ENCODE measurements around the gene SMCO4.
A peak's percentile ranks its signal among the peaks of the same experiment; 100 is the strongest.

SMCO4 gene

DNA sequence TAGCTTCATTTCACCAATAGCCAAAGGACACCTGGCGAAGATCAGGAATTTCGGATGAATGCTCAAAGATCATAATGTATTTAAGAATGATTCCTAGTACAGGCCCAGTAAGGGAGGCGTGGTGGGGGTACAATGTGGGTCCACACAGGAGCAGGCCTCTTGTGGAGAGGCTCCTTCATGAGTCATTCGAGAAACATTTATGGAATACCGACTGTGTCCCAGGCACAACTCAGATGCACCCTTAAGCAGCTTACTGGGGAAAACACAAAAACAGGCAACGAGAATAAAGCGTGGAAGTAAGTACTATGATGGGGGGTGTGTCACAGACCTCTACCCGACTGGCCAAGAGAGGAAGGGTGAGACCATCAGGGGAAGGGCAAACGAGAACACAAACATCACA is 44.5 kb downstream of the SMCO4 start:
- DNase-seq, result peak; percentile 64

DNA sequence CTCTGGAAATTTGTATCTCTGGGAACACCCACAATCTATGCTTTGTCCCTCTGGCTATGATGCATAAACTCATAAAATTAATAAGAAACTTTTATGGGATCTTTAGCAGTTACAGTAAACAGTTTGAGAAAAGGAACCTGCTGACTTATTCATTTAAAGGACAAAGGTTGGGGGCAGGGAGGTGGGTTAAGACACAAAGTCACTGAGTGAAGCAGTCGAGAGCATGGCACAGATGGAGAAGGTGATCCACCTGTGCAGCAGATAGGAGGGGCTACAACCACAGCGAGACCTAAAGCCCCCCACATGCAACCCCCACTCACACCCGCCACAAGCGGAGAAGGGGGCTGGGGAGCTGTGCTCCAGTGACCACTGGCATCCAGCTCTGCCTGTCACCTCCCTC is 45.0 kb downstream of the SMCO4 start:
- DNase-seq, result no peak

DNA sequence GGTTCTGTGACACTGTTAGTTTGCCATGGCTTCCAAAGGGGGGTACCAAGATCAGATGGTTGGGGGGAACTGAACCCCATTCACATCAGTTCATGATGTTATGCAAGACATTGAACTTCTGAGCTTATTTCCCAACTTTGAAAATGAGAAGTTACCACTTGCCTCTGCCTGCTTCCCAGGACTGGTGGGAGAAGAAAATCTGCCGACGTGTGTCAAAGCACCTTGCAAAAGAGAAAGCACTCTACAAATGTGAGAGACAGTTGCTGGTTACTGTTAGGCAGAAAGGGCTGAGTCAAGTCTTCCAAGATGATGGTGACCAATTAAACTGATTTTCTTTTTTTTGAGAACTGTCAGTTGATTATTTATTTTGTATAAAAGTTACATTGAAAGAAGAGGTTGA is 45.6 kb downstream of the SMCO4 start:
- no peak for DNase-seq

DNA sequence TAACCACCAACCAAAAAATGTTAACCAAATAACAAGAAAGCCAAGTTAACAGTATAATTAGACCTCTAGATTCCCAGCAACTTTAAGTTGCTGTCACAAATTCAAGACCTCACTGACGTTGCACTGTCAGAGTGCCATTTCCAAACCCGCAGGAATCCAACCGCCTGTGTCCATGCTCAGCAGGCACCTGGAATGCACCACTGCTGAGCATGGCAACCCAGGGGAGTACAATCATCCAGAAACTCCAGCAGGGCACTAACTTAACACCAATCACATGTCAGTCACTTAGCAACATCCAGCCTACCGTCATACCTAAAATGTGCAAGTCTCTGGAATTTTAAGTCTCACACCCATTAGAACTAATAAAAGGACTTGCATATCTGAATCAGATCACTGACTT is 48.8 kb downstream of the SMCO4 start:
- peak; percentile 24 for DNase-seq

DNA sequence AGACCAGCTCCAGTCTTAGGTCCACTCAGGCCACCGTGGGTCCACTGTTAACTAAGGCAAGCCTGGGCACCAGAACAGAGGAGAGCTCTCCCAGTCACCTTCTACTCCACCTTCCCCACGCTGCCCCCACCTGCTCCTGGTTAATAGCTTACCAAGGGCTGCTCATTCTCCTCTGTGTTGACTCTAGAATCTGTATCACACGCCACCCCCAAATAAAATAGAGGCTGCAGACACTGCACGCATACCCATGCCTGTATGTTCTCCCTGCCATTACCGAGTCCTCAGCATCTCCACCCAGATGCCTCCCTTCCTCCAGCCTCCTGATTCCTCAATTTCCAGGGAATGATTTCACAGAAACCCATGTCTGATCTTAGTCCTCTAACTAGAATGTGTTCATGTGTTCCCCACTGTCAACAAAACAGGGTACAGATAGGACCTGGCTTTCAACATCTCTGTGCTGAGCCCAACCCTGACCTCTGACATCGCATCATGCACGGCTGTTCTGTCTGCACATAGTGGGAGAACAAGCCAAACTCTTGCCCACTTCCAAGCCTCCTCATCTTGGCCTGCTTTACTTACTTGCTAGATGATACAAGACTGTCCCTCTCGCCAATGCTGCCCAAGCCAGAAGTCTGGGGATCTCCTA is 49.8 kb downstream of the SMCO4 start:
- no peak for DNase-seq

DNA sequence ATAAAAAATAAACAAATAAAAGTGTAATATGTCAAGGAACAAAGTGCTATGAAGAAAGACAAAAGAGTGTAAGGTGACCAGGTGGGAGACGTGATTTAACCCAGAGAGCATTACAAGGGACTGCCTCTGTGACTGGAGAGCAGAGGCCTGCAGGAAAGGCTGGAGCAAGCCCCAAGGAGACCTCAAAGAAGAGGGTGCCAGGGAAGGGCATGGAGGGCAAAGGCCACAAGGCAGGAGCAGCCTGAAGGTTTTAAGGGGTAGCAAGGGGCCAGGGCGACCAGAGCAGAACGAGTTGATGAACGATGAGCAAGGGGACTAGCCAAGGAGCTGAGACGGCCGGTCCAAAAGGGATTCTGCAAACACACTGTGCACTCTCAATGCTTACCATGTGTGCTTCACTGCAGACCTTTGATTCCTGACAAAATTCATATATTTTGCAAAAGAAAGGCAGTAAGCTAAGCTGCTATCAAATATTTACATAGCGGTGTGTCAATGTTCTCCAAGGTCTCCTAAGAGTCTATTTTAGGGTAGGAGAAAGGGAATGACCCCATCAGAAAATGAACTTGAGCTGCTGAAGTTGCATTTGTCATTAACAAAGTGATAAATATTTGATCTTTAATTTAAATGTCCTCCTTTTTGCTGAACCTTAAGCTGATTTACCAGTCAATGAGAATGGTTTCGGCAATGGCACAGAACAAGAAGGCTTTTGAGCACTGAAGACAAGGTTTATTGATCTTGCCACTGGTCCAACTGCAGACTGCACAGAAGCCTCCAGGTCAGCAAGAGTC is 50.5 kb downstream of the SMCO4 start:
- DNase-seq, result no peak

DNA sequence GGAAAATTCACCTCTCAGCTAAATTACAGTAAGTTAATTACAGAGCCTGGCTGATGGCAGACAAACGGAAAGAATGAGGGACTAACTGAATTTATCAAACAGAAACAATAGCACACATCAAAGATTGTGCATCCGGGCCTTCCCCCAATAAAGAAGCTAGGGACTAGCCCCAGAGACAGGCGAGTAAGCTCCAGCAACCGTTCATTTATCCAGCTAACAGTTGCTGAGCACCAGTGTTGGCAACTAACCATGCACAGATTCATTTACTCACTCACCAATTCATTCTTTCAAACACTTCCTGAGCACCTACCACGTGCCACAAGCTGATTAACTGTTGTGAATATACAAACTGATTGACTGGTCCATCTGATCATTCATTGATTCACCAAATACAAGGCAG is 51.2 kb downstream of the SMCO4 start:
- DNase-seq, result no peak

DNA sequence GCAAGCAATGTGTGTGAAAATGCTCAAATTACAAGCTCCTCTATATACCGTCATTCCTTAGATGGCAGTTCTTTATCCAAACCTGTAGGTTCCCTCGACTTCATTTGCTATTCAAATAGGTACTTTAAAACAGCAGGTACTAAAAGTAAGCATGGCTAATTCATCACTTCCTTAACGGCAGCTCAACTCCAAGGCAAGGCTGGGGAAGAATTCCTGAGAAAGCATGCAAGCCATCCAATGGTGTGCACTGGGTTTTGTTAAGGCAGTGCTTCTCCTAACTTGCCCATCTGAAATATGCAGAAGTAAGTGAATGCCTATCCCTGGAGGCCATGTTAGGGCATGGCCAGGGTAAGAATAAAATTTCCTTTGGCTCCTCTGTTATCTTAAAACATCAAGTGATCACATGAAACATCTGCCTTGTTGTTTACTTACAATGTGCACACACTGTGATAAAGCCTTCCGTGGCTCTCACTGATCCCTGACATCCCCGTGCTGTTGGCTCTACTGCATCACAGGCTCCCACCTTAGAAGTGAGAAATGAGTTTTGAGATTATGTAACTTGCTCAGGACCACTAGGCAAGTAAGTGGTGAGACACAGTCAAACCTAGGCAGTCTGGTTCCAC is 52.1 kb downstream of the SMCO4 start:
- no peak for DNase-seq

DNA sequence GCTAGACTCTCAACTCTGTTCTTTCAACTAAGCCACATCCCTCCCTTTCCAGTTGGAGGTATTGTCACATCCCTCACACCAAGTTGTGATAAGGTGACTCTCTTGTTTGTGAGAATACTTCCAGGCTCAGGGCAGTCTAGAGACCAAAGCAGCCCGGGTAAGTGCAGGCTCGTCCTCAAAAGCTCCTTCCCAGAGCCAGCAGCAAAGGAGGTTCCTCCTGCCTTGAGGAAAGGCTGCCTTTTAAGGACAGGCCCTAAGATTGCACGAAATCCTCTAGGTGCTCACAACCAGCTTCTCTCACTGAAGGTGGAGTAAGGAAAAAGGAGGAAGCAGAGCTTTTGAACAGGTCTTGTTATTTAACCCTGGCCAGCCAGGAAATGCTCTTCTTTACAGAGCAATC is 53.4 kb downstream of the SMCO4 start:
- DNase-seq, result no peak

DNA sequence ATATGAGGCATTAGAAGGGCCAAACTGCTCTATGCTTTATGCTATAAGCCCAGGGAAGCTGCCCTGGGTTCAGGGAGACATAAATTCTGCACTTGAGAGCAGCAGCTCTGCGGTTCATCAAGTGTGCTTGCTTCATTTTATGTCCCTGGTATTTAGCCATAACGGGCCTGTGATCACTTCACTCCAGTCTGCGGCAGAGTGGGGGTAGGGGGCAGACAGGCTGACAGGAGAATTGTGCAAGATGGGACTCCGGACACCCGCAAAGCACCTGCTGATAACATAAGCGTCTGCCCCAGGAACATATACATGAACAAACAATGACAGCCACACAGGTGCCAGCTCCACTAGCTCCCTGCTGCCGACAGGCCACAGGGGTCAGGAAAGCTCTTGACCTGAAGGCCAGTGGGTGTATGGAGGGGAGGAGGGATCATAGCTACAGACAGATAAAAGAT is 56.1 kb downstream of the SMCO4 start:
- no peak for DNase-seq

DNA sequence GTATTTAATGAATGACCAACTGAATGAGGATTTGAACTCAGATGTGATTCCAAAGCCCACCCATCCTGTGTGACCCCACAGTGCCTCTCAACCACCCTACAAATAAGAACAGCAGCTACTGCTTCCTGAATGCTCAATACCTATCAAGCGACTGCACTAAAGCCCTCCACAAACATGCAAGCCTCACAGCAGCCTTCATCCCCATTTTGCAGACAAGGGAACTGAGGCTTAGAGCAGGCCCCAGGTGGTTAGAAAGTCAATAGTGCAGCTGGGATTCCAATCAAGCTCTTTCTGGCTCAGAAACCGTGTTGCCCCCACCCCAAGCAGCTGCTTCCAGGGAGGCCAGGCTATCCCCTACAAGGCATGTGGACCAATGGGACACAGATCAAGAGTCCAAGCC is 57.2 kb downstream of the SMCO4 start:
- DNase-seq, result no peak

DNA sequence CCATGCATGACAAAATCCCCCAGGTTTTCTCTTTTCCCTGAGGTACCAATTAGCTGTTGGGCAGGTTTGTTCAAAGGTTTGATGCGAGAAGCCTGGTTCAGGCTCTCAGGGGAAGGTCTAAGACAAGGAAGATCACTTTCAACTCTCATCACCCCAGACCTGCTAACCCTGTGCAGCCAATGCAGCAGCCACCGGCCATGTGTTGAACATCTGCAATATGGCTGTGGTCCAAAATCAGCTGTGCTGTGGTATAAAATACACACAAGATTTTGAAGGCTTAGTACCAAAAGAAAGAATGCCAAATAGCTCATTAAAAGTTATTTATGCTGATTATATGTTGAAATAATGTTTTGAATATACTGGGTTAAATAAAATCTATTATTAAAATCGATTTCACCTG is 58.5 kb downstream of the SMCO4 start:
- no peak for DNase-seq

DNA sequence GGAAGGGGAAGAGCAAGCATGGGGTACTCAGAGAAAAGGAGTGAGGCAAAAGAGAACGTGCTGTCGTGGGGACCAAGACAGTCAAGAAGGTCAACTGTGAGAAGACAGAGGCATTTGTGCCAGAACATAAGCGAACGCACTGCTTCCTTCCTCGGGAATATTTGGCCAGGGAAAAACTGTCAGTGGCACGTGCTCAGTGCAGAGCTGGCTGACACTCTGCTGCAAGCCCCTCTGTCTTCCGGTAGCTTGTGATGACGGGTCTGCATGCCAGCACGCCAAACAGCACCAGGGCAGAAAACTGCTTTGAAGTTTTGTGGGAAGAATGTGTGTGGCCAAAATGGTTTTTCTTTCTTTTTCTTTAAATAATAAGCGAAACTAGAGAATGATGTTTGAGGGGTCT is 60.6 kb downstream of the SMCO4 start:
- DNase-seq, result no peak

DNA sequence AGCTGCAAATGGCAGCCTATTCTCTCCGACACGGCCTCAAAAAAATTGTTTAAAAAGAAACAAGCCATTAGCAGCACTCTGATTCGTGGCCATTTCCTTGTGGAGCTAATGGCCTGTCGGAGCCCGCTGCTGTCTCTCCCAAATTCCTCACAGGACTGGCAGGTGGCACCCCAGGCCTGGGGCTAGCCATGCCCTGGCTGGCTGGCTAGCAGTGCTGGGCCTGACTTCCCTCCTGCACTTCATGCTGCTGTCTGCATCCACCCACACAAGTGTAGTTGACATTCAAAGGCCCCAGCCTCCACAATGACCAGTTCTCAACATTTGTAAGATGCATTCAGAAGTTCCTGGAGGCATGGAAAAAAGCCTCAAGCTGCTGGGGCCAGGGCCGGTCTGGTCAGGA is 61.5 kb downstream of the SMCO4 start:
- DNase-seq, result no peak

DNA sequence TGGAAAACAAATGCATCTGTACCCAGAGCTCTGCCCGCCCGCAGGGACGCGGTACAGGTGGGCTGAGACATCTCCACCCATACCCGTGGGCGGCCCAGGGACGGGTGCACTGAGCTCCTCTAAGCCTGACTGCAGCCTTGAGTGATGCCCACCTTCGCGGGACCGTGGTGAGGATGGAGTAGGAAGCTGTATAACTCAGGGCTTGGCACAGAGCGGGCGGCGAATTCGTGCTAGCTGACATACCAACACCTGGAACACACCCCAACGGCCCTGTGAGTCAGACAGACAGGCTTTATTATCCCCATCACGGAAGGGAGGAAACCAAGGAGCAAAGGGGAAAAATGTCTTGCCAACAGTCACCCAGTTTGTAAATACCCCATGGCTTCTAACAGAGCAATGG is 61.9 kb downstream of the SMCO4 start:
- DNase-seq, result no peak

DNA sequence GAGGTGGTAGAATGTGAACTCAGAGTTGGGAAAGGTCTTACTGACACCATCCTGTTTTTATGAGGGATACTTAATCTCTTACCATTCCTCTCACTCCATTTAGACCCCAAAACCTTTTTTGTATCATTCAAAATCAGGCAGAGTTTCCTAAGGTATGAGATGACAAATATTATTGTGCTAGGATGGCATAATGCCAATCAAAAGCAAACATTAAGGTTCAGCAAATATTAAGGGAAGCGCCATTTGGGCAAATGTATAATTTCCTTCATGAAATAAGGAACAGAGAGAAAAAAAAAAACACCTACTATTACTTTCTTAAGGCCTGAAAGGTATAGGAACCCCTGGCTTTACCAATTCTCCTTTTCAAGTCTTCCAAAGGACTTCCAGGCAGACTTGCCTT is 62.4 kb downstream of the SMCO4 start:
- DNase-seq, result no peak

DNA sequence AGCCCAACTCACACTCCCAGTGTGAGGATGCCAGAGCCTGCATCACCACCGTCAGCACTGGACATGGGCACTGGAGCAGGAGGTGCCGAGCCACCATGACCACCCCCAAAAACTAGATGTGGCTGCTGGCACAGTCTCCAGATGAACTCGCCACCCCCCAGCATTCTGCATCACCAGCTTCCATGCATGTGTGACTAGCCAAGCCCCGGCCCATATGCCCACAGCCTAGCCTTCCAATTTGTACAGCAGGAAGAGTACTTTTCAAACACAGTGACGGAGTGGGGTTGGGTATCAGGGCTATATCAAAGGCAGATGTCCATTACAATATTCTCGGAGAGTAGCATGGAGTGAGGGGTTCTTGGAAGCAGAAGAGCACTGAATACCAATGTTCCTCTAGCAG is 62.9 kb downstream of the SMCO4 start:
- DNase-seq, result no peak

DNA sequence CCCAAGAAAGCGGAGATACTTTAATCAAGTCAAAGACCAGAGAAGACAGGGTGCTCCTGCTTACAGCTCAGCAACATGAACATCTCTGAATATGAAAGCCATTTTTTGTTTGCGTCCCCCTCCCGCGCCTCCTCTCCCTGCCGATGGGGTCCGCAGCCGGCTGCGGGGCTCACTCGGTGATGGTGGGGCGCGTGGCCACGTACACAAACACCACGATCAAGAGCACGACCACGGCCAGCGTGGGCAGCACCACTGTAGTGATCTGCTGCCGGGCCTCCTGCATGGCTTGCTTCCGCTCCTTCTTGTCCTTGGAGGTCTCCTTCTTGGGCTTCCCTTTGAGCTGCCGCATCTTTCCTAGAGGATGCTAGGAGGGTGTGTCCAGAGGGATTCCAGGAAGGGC is 64.3 kb downstream of the SMCO4 start:
- DNase-seq, result no peak

DNA sequence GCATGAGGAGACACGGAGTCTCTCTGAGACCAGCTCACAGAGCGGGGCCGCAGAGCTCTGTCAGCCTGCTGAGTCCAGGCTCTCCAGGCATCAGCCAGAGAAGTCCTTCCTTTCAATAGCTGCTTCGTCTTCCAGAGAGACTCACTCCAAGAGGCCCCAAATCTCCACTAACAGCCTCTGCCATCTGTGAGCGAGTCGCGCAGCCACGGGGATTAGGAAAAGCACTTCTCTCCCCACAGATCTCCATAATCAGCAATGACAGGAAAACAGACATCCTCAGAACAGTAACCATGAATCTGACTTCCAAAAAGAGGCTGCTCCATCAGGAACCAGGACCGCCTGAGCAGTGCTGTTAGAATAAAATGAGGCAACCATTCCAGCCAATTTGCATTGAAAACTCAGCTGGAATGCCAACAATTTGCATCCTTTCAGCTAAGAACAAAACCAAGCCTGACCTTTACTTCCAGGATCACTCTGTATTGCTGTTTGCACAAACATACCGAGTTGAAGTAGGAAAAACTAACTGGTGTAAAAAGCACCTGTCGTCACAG is 65.4 kb downstream of the SMCO4 start:
- no peak for DNase-seq

DNA sequence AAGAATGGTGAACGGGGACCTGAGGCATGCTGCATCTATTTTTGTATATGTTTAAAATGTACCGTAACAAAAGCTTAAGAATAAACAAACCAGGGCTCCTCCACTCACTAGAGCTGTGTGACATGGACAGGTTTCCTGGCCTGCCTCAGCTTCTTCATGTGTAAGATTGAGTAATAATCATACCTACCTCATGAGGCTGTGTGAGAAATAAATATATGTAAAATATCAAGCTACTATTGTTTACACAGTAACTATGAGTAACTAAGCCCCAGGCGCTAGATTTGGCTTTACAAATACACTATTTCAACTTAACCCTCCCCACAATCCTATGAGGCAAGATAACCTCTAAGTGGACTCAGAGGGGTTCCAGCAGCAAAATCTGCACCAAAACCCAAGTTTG is 66.4 kb downstream of the SMCO4 start:
- peak; percentile 14 for DNase-seq

DNA sequence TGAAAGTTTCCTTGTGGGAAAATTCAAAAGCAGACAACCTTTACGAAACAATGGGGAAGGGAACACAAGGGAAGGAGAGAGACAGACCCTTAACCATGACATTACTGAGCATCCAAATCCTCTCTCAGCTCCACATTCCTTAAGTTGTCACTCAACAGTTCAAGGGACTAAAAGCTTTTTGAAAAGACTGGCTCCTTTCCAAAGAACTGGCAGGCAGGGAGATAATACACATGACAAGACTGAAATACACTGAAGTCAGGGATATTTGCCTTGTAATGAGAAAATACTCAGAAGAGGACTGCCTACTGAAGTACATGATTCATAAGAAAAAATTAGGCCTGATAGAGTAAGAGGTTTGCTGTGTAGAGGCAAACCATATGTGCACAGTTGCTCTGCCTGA is 69.1 kb downstream of the SMCO4 start:
- no peak for DNase-seq

DNA sequence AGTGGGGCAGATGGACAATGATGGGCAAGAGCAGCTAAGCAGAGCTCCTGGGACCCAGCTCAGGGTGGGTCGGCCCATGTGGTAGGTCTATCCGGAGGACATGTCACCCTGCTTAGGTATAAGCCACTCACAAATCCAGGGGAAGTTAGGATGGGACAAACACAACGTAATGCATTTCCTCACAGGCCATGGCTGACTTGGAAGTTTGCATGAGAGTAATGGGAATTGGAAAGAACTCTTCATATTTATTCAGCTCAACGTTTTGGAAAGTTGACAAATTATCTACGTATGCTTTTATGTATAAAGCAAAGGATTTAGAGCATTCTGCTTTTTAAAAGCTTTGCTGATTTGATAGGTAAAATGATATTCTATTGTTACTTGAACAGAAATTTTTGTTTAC is 74.9 kb downstream of the SMCO4 start:
- no peak for DNase-seq

DNA sequence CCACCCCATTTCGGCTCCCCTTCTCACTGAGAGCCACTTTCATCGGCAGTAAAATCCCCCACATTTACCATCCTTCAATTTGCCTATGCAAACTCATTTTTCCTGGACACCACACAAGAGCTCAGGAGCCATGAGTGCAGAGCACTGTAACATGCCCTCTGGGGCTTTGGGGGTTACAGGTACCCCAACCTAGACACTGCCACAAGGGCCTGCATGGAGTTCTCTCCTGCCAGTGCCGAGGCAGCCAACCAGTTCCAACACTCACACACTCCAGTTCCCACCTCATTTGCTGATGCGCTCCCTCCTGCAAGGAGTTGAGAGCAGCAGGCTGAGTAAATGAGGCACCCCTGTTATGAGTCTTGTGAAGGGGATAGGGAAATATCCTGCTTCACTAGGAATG is 76.1 kb downstream of the SMCO4 start:
- DNase-seq, result no peak

DNA sequence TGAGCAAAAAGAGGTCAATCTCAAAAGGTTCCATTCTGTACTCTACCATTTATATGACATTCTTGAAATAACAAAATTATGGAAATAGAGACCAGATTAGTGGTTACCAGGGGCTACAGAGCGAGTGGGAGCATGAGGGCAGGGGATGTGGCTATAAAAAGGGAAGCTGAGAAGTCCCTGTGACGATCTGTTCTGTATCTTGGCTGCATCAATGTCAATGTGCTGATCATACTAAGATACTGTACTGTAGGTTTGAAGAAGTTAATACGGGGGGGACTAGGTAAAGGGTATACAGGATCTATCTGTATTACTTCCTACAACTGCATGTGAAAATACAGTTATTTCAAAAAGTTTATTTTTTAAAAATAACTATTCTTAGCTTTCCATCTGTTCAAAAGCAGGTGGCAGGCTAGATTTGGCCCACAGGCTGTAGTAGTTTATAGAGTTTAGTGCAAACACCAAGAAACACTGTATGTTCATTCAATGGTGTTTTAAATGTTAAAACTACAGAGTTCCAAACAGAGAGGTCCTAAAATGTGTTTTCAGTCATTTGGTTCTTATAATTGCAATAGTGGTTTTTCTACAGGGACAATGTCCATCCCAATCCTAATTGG is 78.2 kb downstream of the SMCO4 start:
- DNase-seq, result no peak

Measured in fibroblast of skin of right biceps (primary cell).